Measurements from ENCODE around the gene CHPT1. TPM values are rescaled to one million over a fixed set of nuclear protein-coding genes. Genes with fewer than 3 reads are reported as not detected.

CHPT1 gene
- total RNA-seq, 3 donors from 2014 or later, result 86.7 to 98.2 (median 97.2) TPM

DNA sequence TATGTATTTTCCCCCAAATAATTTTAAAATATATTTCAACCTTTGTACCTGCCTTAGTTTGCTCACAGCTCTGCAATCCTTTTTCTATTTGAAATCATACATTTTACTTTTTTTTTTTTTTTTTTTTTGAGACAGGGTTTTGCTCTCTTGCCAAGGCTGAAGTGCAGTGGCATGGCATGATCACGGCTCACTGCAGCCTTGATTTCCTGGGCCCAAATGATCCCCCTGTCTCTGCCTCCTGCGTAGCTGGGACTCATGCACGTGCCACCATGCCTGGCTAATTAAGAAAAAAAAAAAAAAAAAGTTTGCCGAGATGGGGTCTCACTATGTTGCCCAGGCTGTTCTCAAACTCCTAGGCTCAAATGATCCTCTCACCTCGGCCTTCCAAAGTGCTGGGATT, 43.1 kb downstream of the CHPT1 start:
- peaks cover 5% of the 10 kb centered on the region for H3K36me3 ChIP-seq (ENCODE audit: low read depth)
- intact Hi-C loops (cut with DNase I, micrococcal nuclease), result no loop called here
- H3K4me1 ChIP-seq (ENCODE audit: low read depth), result no peaks in the 10 kb centered on the region
- DNase-seq, result no peak
- no peak overlapping the region for H3K4me3 ChIP-seq
- no peak for ATAC-seq
- H3K9me3 ChIP-seq, result no peaks in the 10 kb centered on the region
- no peak for TF ChIP-seq CTCF (IDR thresholded peaks at IDR 0.05)

DNA sequence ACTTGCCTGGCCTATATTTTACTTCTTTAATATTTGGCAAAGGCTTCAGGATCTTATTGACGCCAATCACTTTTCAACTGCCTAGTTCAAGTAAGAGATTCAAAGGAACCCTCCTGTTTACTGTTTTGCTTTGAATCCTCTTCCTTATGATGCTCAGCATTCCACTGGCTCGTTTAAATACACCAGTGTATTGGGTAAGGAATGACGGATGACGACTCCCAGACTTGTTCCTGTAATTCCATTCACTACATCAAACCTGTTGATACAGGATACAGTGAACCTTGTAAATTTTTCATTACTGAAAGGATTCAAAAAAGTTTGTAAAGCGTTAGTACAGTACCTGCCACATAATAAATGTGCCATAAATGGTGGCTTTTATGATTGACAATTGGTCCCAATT, 43.5 kb downstream of the CHPT1 start:
- no peaks in the 10 kb centered on the region for H3K9me3 ChIP-seq
- no peak overlapping the region for H3K4me3 ChIP-seq
- no peaks in the 10 kb centered on the region for H3K4me1 ChIP-seq (ENCODE audit: low read depth)
- intact Hi-C loops (cut with DNase I, micrococcal nuclease), result no loop called here
- TF ChIP-seq CTCF (IDR thresholded peaks at IDR 0.05), result no peak
- ATAC-seq (no peak), DNase-seq (no peak)
- peaks cover 5% of the 10 kb centered on the region for H3K36me3 ChIP-seq (ENCODE audit: low read depth)

DNA sequence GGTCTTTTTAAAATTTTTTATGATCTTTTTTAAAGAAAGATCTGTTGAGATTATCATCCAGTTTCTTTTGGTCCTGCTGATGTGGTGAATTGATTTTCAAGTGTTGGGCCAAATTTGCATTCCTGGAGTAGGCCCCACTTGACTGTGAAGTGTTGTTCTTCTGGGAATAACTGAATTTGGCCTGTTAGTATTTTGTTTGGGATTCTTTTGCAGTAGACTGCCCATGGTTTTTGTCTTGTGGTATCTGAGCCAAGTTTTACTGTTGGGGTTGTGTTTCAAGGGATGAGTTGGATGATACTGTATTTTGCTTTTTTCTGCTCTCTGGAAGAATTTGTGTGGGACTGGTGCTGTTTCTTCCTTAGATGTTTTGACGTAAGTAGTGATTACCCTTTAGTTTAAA, 45.8 kb downstream of the CHPT1 start:
- no peak for TF ChIP-seq CTCF (IDR thresholded peaks at IDR 0.05)
- Histone ChIP-seq H3K4me1 (ENCODE audit: low read depth) (no peaks in the 10 kb centered on the region), H3K9me3 (no peaks in the 10 kb centered on the region), H3K4me3 (no peak overlapping the region), H3K36me3 (ENCODE audit: low read depth) (peaks cover 5% of the 10 kb centered on the region)
- ATAC-seq (no peak), DNase-seq (no peak)
- intact Hi-C loops (cut with DNase I, micrococcal nuclease), result no loop called here

DNA sequence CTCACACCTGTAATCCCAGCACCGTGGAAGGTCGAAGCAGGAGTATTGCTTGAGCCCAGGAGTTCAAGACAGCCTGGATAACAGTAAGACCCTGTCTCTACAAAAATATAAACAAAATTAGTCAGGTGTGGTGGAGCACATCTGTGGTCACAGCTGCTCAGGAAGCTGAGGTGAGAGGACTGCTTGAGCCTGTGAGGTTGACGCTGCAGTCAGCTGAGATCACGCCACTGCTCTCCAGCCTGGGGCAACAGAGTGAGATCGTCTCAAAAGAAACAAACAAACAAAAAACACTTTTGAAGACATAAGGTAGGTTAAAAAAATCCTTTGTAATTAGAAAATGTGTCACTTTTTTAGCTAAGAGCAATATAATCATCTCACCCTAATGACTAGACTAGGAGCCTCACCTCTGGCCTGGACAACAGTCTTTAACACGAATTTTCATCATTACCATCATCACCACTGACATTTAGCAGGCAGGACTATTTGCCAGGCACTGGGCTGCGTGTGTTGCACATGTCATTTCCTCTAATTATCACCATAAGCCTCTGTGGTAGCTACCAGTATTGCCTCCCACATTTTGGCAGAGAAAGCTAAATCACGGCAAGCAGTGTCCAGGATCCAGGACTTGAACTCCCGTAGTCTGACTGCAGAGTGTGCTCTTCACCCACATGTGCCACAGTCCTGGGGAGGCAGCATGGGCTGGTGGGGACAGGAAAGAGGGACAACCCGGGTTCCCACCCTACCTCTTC, 46.5 kb downstream of the CHPT1 start:
- no peak for TF ChIP-seq CTCF (IDR thresholded peaks at IDR 0.05)
- ATAC-seq, result peak; percentile 79
- peak in 1 of 3 donors; percentile 62 for DNase-seq
- no peaks in the 10 kb centered on the region for H3K9me3 ChIP-seq
- H3K4me3 ChIP-seq, result no peak overlapping the region
- H3K36me3 ChIP-seq (ENCODE audit: low read depth), result peaks cover 5% of the 10 kb centered on the region
- intact Hi-C loops (cut with DNase I, micrococcal nuclease), result no loop called here
- H3K4me1 ChIP-seq (ENCODE audit: low read depth), result no peaks in the 10 kb centered on the region

GRCh38 chr12:101745481-101745880, 48.0 kb downstream of the CHPT1 start:
- Histone ChIP-seq H3K36me3 (ENCODE audit: low read depth) (peaks cover 5% of the 10 kb centered on the region), H3K4me1 (ENCODE audit: low read depth) (no peaks in the 10 kb centered on the region), H3K4me3 (no peak overlapping the region), H3K9me3 (no peaks in the 10 kb centered on the region)
- intact Hi-C loops (cut with DNase I, micrococcal nuclease), result no loop called here
- ATAC-seq (no peak), DNase-seq (no peak)
- no peak for TF ChIP-seq CTCF (IDR thresholded peaks at IDR 0.05)
